ENCODE results near the gene KRT35.

Gene KRT35

GRCh38 chr17:41494524-41494923 lies 13.6 kb upstream of the KRT35 start:
- in situ Hi-C loops (cut with HindIII; ENCODE audit: low sequenced_read_pairs) = no loop called here
- H3K4me3 ChIP-seq (ENCODE audit: low read depth, low read length) = no peak overlapping the region
- peak; percentile 7 for DNase-seq (ENCODE audit: low read depth, low spot score)
- no peak for TF ChIP-seq CTCF (IDR thresholded peaks at IDR 0.05; ENCODE audit: low read depth, low read length)

- peak; percentile 58 for DNase-seq (ENCODE audit: low read depth, low spot score)
- in situ Hi-C loops (cut with HindIII; ENCODE audit: low sequenced_read_pairs) = no loop called here
- H3K4me3 ChIP-seq (ENCODE audit: low read depth, low read length) = no peak overlapping the region
- TF ChIP-seq CTCF (IDR thresholded peaks at IDR 0.05; ENCODE audit: low read depth, low read length) = no peak
Measured at GRCh38 chr17:41492771-41493170, 11.8 kb upstream of the KRT35 start.

GRCh38 chr17:41492351-41492750 lies 11.4 kb upstream of the KRT35 start:
- in situ Hi-C loops (cut with HindIII; ENCODE audit: low sequenced_read_pairs) = no loop called here
- no peak for TF ChIP-seq CTCF (IDR thresholded peaks at IDR 0.05; ENCODE audit: low read depth, low read length)
- H3K4me3 ChIP-seq (ENCODE audit: low read depth, low read length) = no peak overlapping the region
- DNase-seq (ENCODE audit: low read depth, low spot score) = peak; percentile 21

GRCh38 chr17:41491476-41491875 lies 10.5 kb upstream of the KRT35 start:
- DNase-seq (ENCODE audit: low read depth, low spot score) = no peak
- no peak for TF ChIP-seq CTCF (IDR thresholded peaks at IDR 0.05; ENCODE audit: low read depth, low read length)
- in situ Hi-C loops (cut with HindIII; ENCODE audit: low sequenced_read_pairs) = no loop called here
- H3K4me3 ChIP-seq (ENCODE audit: low read depth, low read length) = no peak overlapping the region

- in situ Hi-C loops (cut with HindIII; ENCODE audit: low sequenced_read_pairs) = no loop called here
- no peak overlapping the region for H3K4me3 ChIP-seq (ENCODE audit: low read depth, low read length)
- TF ChIP-seq CTCF (IDR thresholded peaks at IDR 0.05; ENCODE audit: low read depth, low read length) = no peak
- no peak for DNase-seq (ENCODE audit: low read depth, low spot score)
Measured at GRCh38 chr17:41490000-41490990, 9.3 kb upstream of the KRT35 start.

- no peak for TF ChIP-seq CTCF (IDR thresholded peaks at IDR 0.05; ENCODE audit: low read depth, low read length)
Measured at GRCh38 chr17:41489531-41489930, 8.6 kb upstream of the KRT35 start, which contains the start of gene KRT36. TSS of gene KRT36 (minus strand) at chr17:41489910. CDS start at chr17:41489864, 46 bp downstream.

More at GRCh38 chr17:41489531-41489930, 8.6 kb upstream of the KRT35 start, which contains the start of gene KRT36:
- in situ Hi-C loops (cut with HindIII; ENCODE audit: low sequenced_read_pairs) = no loop called here
- H3K4me3 ChIP-seq (ENCODE audit: low read depth, low read length) = no peak within 1 kb of the TSS
- DNase-seq (ENCODE audit: low read depth, low spot score) = no peak
